ENCODE measurements around the gene BGN. TPM values are rescaled to one million over a fixed set of nuclear protein-coding genes. Genes with fewer than 3 reads are reported as not detected.

Gene BGN
- total and polyA plus RNA-seq, 4 experiments from 2014 or later: not detected

GRCh38 chrX:153539979-153540358, 45.2 kb downstream of the BGN start:
- Histone ChIP-seq H3K27me3 (ENCODE audit: insufficient read depth, low read length) (no peaks in the 10 kb centered on the region), H3K27ac (ENCODE audit: low read depth, low read length) (no peak overlapping the region), H3K36me3 (ENCODE audit: insufficient read depth, low read length) (no peaks in the 10 kb centered on the region), H3K4me1 (ENCODE audit: insufficient read depth, low read length) (no peaks in the 10 kb centered on the region), H3K9me3 (ENCODE audit: control insufficient read depth in 1 of 2, low read length in 2 of 2) (no peaks in the 10 kb centered on the region), H3K4me3 (ENCODE audit: low read length in 2 of 2) (no peak overlapping the region)
- Mint-ChIP-seq H3K36me3 (no peaks in the 10 kb centered on the region), H3K27me3 (no peaks in the 10 kb centered on the region), H3K9me3 (peaks cover 0 to 3% (median 0%) of the 10 kb centered on the region in 8 donors), H3K4me3 (no peak overlapping the region), H3K27ac (no peak overlapping the region), H3K4me1 (no peaks in the 10 kb centered on the region)
- no peak for DNase-seq
- POLR2A ChIA-PET (ENCODE audit: partially characterized antibody): no interaction called here
- intact Hi-C loops (cut with micrococcal nuclease): loop anchor here (1.0 kb wide), 2 partner anchors 109 to 128 kb away; no protein-coding TSS in a partner anchor
- CTCF ChIA-PET (ENCODE audit: partially characterized antibody): interaction anchor here (0.8 to 2.3 kb wide), 15 partner anchors 10 to 598 kb away, joined by 3 to 60 read pairs (median 4); partner anchors contain the start of gene DUSP9

- no peaks in the 10 kb centered on the region for H3K4me1 Mint-ChIP-seq
These were observed 49.9 kb downstream of the BGN start for GRCh38 chrX:153544727-153545126.

GRCh38 chrX:153546386-153546785, 51.6 kb downstream of the BGN start:
- H3K9me3 ChIP-seq (ENCODE audit: control insufficient read depth in 1 of 2, low read length in 2 of 2): no peaks in the 10 kb centered on the region
- intact Hi-C loops (cut with micrococcal nuclease): no loop called here
- H3K4me3 Mint-ChIP-seq: no peak overlapping the region
- no peak for DNase-seq
- H3K4me3 ChIP-seq (ENCODE audit: low read length in 2 of 2): no peak overlapping the region
- H3K27ac Mint-ChIP-seq: no peak overlapping the region
- CTCF ChIA-PET (ENCODE audit: partially characterized antibody): no interaction called here
- H3K4me1 Mint-ChIP-seq: no peaks in the 10 kb centered on the region
- no peaks in the 10 kb centered on the region for H3K36me3 ChIP-seq (ENCODE audit: insufficient read depth, low read length)
- H3K27ac ChIP-seq (ENCODE audit: low read depth, low read length): no peak overlapping the region
- H3K4me1 ChIP-seq (ENCODE audit: insufficient read depth, low read length): no peaks in the 10 kb centered on the region
- no peaks in the 10 kb centered on the region for H3K27me3 ChIP-seq (ENCODE audit: insufficient read depth, low read length)
- H3K9me3 Mint-ChIP-seq: peaks cover 0 to 3% (median 0%) of the 10 kb centered on the region in 8 donors
- POLR2A ChIA-PET (ENCODE audit: partially characterized antibody): no interaction called here
- no peaks in the 10 kb centered on the region for H3K36me3 Mint-ChIP-seq
- peaks cover 0 to 2% of the 10 kb centered on the region in 2 donors for H3K27me3 Mint-ChIP-seq

More at GRCh38 chrX:153544727-153545126, 49.9 kb downstream of the BGN start:
- Histone ChIP-seq H3K9me3 (ENCODE audit: control insufficient read depth in 1 of 2, low read length in 2 of 2) (no peaks in the 10 kb centered on the region), H3K27me3 (ENCODE audit: insufficient read depth, low read length) (no peaks in the 10 kb centered on the region), H3K27ac (ENCODE audit: low read depth, low read length) (no peak overlapping the region), H3K4me1 (ENCODE audit: insufficient read depth, low read length) (no peaks in the 10 kb centered on the region), H3K4me3 (ENCODE audit: low read length in 2 of 2) (no peak overlapping the region), H3K36me3 (ENCODE audit: insufficient read depth, low read length) (no peaks in the 10 kb centered on the region)
- Mint-ChIP-seq H3K4me3 (no peak overlapping the region), H3K9me3 (peaks cover 0 to 3% (median 0%) of the 10 kb centered on the region in 8 donors), H3K27me3 (peaks cover 0 to 2% of the 10 kb centered on the region in 2 donors), H3K36me3 (no peaks in the 10 kb centered on the region), H3K27ac (no peak overlapping the region)
- no peak for DNase-seq
- ChIA-PET POLR2A (ENCODE audit: partially characterized antibody) (no interaction called here), CTCF (ENCODE audit: partially characterized antibody) (interaction anchor here (1.4 kb wide), 1 partner anchor 9 kb away, joined by 4 read pairs; no protein-coding TSS in a partner anchor)
- intact Hi-C loops (cut with micrococcal nuclease): no loop called here

- Mint-ChIP-seq H3K27ac (no peak overlapping the region), H3K4me1 (no peaks in the 10 kb centered on the region), H3K9me3 (peaks cover 0 to 3% (median 0%) of the 10 kb centered on the region in 8 donors), H3K36me3 (no peaks in the 10 kb centered on the region), H3K4me3 (no peak overlapping the region), H3K27me3 (peaks cover 0 to 2% of the 10 kb centered on the region in 2 donors)
- no peaks in the 10 kb centered on the region for H3K4me1 ChIP-seq (ENCODE audit: insufficient read depth, low read length)
- ChIA-PET CTCF (ENCODE audit: partially characterized antibody) (no interaction called here), POLR2A (ENCODE audit: partially characterized antibody) (no interaction called here)
- no peak overlapping the region for H3K27ac ChIP-seq (ENCODE audit: low read depth, low read length)
- no peaks in the 10 kb centered on the region for H3K9me3 ChIP-seq (ENCODE audit: control insufficient read depth in 1 of 2, low read length in 2 of 2)
- no peak overlapping the region for H3K4me3 ChIP-seq (ENCODE audit: low read length in 2 of 2)
- intact Hi-C loops (cut with micrococcal nuclease): no loop called here
- no peaks in the 10 kb centered on the region for H3K36me3 ChIP-seq (ENCODE audit: insufficient read depth, low read length)
- no peaks in the 10 kb centered on the region for H3K27me3 ChIP-seq (ENCODE audit: insufficient read depth, low read length)
- no peak for DNase-seq
These were observed 52.4 kb downstream of the BGN start for GRCh38 chrX:153547195-153547594.

GRCh38 chrX:153549231-153549630, 54.5 kb downstream of the BGN start:
- Histone ChIP-seq H3K4me3 (ENCODE audit: low read length in 2 of 2) (no peak overlapping the region), H3K27ac (ENCODE audit: low read depth, low read length) (no peak overlapping the region), H3K4me1 (ENCODE audit: insufficient read depth, low read length) (no peaks in the 10 kb centered on the region), H3K9me3 (ENCODE audit: control insufficient read depth in 1 of 2, low read length in 2 of 2) (no peaks in the 10 kb centered on the region), H3K36me3 (ENCODE audit: insufficient read depth, low read length) (no peaks in the 10 kb centered on the region), H3K27me3 (ENCODE audit: insufficient read depth, low read length) (no peaks in the 10 kb centered on the region)
- no peak for DNase-seq
- POLR2A ChIA-PET (ENCODE audit: partially characterized antibody): no interaction called here
- Mint-ChIP-seq H3K27me3 (peaks cover 0 to 2% of the 10 kb centered on the region in 2 donors), H3K4me3 (no peak overlapping the region), H3K36me3 (no peaks in the 10 kb centered on the region), H3K9me3 (no peaks in the 10 kb centered on the region), H3K27ac (no peak overlapping the region), H3K4me1 (no peaks in the 10 kb centered on the region)
- CTCF ChIA-PET (ENCODE audit: partially characterized antibody): interaction anchor here (1.6 kb wide), 1 partner anchor 119 kb away, joined by 7 read pairs; no protein-coding TSS in a partner anchor
- intact Hi-C loops (cut with micrococcal nuclease): no loop called here

GRCh38 chrX:153549807-153550206, 55.0 kb downstream of the BGN start:
- Mint-ChIP-seq H3K27ac (no peak overlapping the region), H3K4me1 (no peaks in the 10 kb centered on the region), H3K36me3 (no peaks in the 10 kb centered on the region), H3K4me3 (no peak overlapping the region), H3K9me3 (no peaks in the 10 kb centered on the region), H3K27me3 (peaks cover 0 to 2% of the 10 kb centered on the region in 2 donors)
- Histone ChIP-seq H3K36me3 (ENCODE audit: insufficient read depth, low read length) (no peaks in the 10 kb centered on the region), H3K4me1 (ENCODE audit: insufficient read depth, low read length) (no peaks in the 10 kb centered on the region), H3K9me3 (ENCODE audit: control insufficient read depth in 1 of 2, low read length in 2 of 2) (no peaks in the 10 kb centered on the region), H3K4me3 (ENCODE audit: low read length in 2 of 2) (no peak overlapping the region), H3K27ac (ENCODE audit: low read depth, low read length) (no peak overlapping the region), H3K27me3 (ENCODE audit: insufficient read depth, low read length) (no peaks in the 10 kb centered on the region)
- intact Hi-C loops (cut with micrococcal nuclease): no loop called here
- DNase-seq: no peak
- ChIA-PET CTCF (ENCODE audit: partially characterized antibody) (interaction anchor here (1.6 kb wide), 1 partner anchor 118 kb away, joined by 7 read pairs; no protein-coding TSS in a partner anchor), POLR2A (ENCODE audit: partially characterized antibody) (no interaction called here)

- Mint-ChIP-seq H3K4me1 (no peaks in the 10 kb centered on the region), H3K36me3 (no peaks in the 10 kb centered on the region), H3K27ac (no peak overlapping the region), H3K4me3 (no peak overlapping the region), H3K9me3 (no peaks in the 10 kb centered on the region), H3K27me3 (peaks cover 0 to 2% of the 10 kb centered on the region in 2 donors)
- H3K27me3 ChIP-seq (ENCODE audit: insufficient read depth, low read length): no peaks in the 10 kb centered on the region
- no peak for DNase-seq
- H3K9me3 ChIP-seq (ENCODE audit: control insufficient read depth in 1 of 2, low read length in 2 of 2): no peaks in the 10 kb centered on the region
- intact Hi-C loops (cut with micrococcal nuclease): no loop called here
- no peaks in the 10 kb centered on the region for H3K4me1 ChIP-seq (ENCODE audit: insufficient read depth, low read length)
- ChIA-PET CTCF (ENCODE audit: partially characterized antibody) (no interaction called here), POLR2A (ENCODE audit: partially characterized antibody) (no interaction called here)
- H3K36me3 ChIP-seq (ENCODE audit: insufficient read depth, low read length): no peaks in the 10 kb centered on the region
- H3K4me3 ChIP-seq (ENCODE audit: low read length in 2 of 2): no peak overlapping the region
- H3K27ac ChIP-seq (ENCODE audit: low read depth, low read length): no peak overlapping the region
These were observed 56.4 kb downstream of the BGN start for GRCh38 chrX:153551135-153551534.

Measured in CD4-positive, alpha-beta memory T cell (primary cell).